Endothelial cell of umbilical vein (primary cell): ENCODE measurements around the gene ZSWIM5. TPM values are rescaled to one million over a fixed set of nuclear protein-coding genes. Genes with fewer than 3 reads are reported as not detected.

Experiments used
- BruUV-seq: library from RNA; stranded (reverse); fragments of 400-500 nt; replicated peaks from 2 replicates; lab custom pipeline; 2021; lab: Mats Ljungman, UMichigan
- CTCF ChIA-PET: fragments of 300-600, 350-600 bp; sonication (Branson Sonifier 250); formaldehyde crosslinking; loops from one replicate; lab custom pipeline; 2021; ENCODE audit warnings: antibody characterized with exemption, inconsistent platforms; lab: Charles Lee
- POLR2A ChIA-PET: fragments of 300-600, 350-600 bp; sonication (Branson Sonifier 250); formaldehyde crosslinking; loops from one replicate; lab custom pipeline; 2021; ENCODE audit warnings: antibody characterized with exemption, inconsistent platforms; lab: Charles Lee
- DNase-seq: peaks from one replicate; pipeline ENCODE4 v3.0.0-alpha.2; 2011; ENCODE audit warnings: low read depth, low spot score
- FAIRE-seq: peaks from 2 replicates; lab custom pipeline; 2011; peaks lifted over from hg19 to GRCh38; lab: Jason Lieb, UNC
- H2AFZ ChIP-seq: 2 replicates; pipeline ENCODE4 v1.6.0; 2012; ENCODE audit warnings: low read depth, low read length, control low read depth, inconsistent platforms
- H3K27ac ChIP-seq: 2 replicates; pipeline ENCODE4 v1.5.1; 2011; ENCODE audit warnings: low read depth, mild to moderate bottlenecking, control low read depth, low read length, moderate library complexity; ENCODE audit not compliant: insufficient read depth
- H3K27me3 ChIP-seq, 2 experiments: 2 replicates each; pipeline versions ENCODE4 v1.6.0 to v1.6.1; 2011; ENCODE audit warnings: low read length in 2 of 2, mixed read lengths in 1 of 2; ENCODE audit not compliant: control insufficient read depth in 2 of 2, insufficient read depth in 2 of 2
- H3K36me3 ChIP-seq, 2 experiments: 2 replicates in 1 of 2; 3 replicates in 1 of 2; pipeline ENCODE4 v1.5.1; 2011; ENCODE audit warnings: low read length in 2 of 2, mild to moderate bottlenecking in 1 of 2, moderate library complexity in 1 of 2; ENCODE audit not compliant: control insufficient read depth in 2 of 2, insufficient read depth in 2 of 2; ENCODE audit errors: extremely low read depth in 1 of 2
- H3K4me1 ChIP-seq: 3 replicates; pipeline ENCODE4 v1.5.1; 2011; ENCODE audit warnings: mild to moderate bottlenecking, low read length; ENCODE audit not compliant: control insufficient read depth, insufficient read depth; ENCODE audit errors: extremely low read depth
- H3K4me2 ChIP-seq: 2 replicates; pipeline ENCODE4 v1.6.1; 2011; ENCODE audit warnings: low read length, control low read depth, mixed read lengths; ENCODE audit not compliant: insufficient read depth
- H3K4me3 ChIP-seq, 3 experiments: fragments of 200-600 bp in 1 of 3; sonication (generic), shearing (Covaris generic) in 1 of 3; replicated peaks in 1 of 3; 2 replicates each; pipeline ENCODE4 v1.5.1; 2011 to 2016; ENCODE audit warnings: control low read depth in 3 of 3, low read length in 3 of 3, mild to moderate bottlenecking in 2 of 3, inconsistent platforms in 1 of 3, low read depth in 1 of 3, moderate library complexity in 1 of 3; ENCODE audit not compliant: insufficient read depth in 1 of 3
- H3K79me2 ChIP-seq: 2 replicates; pipeline ENCODE4 v1.6.0; 2012; ENCODE audit warnings: low read length, inconsistent platforms; ENCODE audit not compliant: control insufficient read depth, insufficient read depth
- H3K9ac ChIP-seq: replicated peaks from 2 replicates; pipeline ENCODE3; 2011; ENCODE audit warnings: low read length, control low read depth; ENCODE audit not compliant: insufficient read depth; ENCODE audit errors: extremely low read depth
- H3K9me1 ChIP-seq: replicated peaks from 3 replicates; pipeline ENCODE4 v1.6.0; 2011; ENCODE audit warnings: mild to moderate bottlenecking, low read length; ENCODE audit not compliant: control insufficient read depth, insufficient read depth; ENCODE audit errors: extremely low read depth
- H3K9me3 ChIP-seq: replicated peaks from 2 replicates; pipeline ENCODE4 v1.5.1; 2012; ENCODE audit warnings: low read length, inconsistent platforms; ENCODE audit not compliant: control insufficient read depth, insufficient read depth
- H4K20me1 ChIP-seq: replicated peaks from 2 replicates; pipeline ENCODE3; 2011; ENCODE audit warnings: mild to moderate bottlenecking, low read length; ENCODE audit not compliant: control insufficient read depth, insufficient read depth; ENCODE audit errors: extremely low read depth
- CTCF ChIP-seq, 2 donors: IDR thresholded peaks; 1 replicate in 1 of 2; 2 replicates in 1 of 2; pipeline ENCODE4 v1.5.1; 2011; ENCODE audit warnings: low read length in 2 of 2, mild to moderate bottlenecking in 2 of 2, moderate library complexity in 2 of 2, control low read depth in 1 of 2, inconsistent platforms in 1 of 2, low read depth in 1 of 2; ENCODE audit not compliant: insufficient read depth in 1 of 2; ENCODE audit errors: extremely low read depth in 1 of 2
- EZH2 ChIP-seq: IDR thresholded peaks from 2 replicates; pipeline ENCODE4 v1.6.1; 2012; ENCODE audit warnings: borderline replicate concordance, low read depth, mild to moderate bottlenecking, moderate library complexity, low read length, inconsistent platforms; ENCODE audit not compliant: severe bottlenecking
- FOS ChIP-seq: IDR thresholded peaks from 2 replicates; pipeline ENCODE4 v1.6.1; 2011; ENCODE audit warnings: mild to moderate bottlenecking, low read length, moderate library complexity, borderline replicate concordance; ENCODE audit not compliant: insufficient read depth
- GATA2 ChIP-seq: IDR thresholded peaks from 2 replicates; pipeline ENCODE4 v1.7.0; 2011; ENCODE audit warnings: low read depth, mild to moderate bottlenecking, moderate library complexity, mixed read lengths, low read length; ENCODE audit not compliant: insufficient read length, insufficient read depth
- JUN ChIP-seq: IDR thresholded peaks from 2 replicates; pipeline ENCODE4 v1.6.1; 2011; ENCODE audit warnings: borderline replicate concordance, low read depth; ENCODE audit not compliant: insufficient read length, insufficient read depth
- MYC ChIP-seq: IDR thresholded peaks from one replicate; pipeline ENCODE4 v1.6.1; 2011; ENCODE audit warnings: mild to moderate bottlenecking, low read depth, low read length
- POLR2A ChIP-seq: IDR thresholded peaks from 2 replicates; pipeline ENCODE4 v1.6.1; 2012; ENCODE audit warnings: low read depth, mild to moderate bottlenecking, control low read depth, low read length
- POLR2AphosphoS5 ChIP-seq: IDR thresholded peaks from 2 replicates; pipeline ENCODE4 v1.6.1; 2012; ENCODE audit warnings: low read depth, mild to moderate bottlenecking, control low read depth, low read length, moderate library complexity; ENCODE audit not compliant: insufficient read depth
- dilution Hi-C: fragments of 300-500 bp; cut with MboI; formaldehyde crosslinking; loops from one replicate; pipeline ENCODE4 v1.15.0; 2019; ENCODE audit warnings: low sequenced_read_pairs; ENCODE audit not compliant: extremely low pct_ligation_motif_present
- intact Hi-C: fragments of 100-400 bp; cut with micrococcal nuclease; formaldehyde crosslinking; loops from one replicate; pipeline ENCODE4 v1.10.0; 2022
- polyA plus RNA-seq, 4 experiments: library from polyadenylated mRNA; depleted of rRNA in 3 of 4; stranded (reverse) in 3 of 4; unstranded in 1 of 4; fragments of >200 nt; gene quantifications; 2 replicates each; pipeline versions ENCODE4 v1.2.1 to v1.2.3, GENCODE V29; 2011 to 2012; ENCODE audit warnings: missing spikeins in 1 of 4
- total RNA-seq: library from RNA; stranded (reverse); gene quantifications from 2 replicates; pipeline ENCODE4 v1.2.3, GENCODE V29; 2021
- TF ChIP-seq, protein P1 (sequence below): IDR thresholded peaks from 2 replicates; pipeline ENCODE4 v1.6.1; 2011; ENCODE audit not compliant: insufficient read depth, insufficient read length

The ZSWIM5 gene
- total and polyA plus RNA-seq, 2 donors (not counting 3 experiments of a cell fraction or from before 2014, with no cell fraction given) = 1.6 to 4.3 TPM

DNA sequence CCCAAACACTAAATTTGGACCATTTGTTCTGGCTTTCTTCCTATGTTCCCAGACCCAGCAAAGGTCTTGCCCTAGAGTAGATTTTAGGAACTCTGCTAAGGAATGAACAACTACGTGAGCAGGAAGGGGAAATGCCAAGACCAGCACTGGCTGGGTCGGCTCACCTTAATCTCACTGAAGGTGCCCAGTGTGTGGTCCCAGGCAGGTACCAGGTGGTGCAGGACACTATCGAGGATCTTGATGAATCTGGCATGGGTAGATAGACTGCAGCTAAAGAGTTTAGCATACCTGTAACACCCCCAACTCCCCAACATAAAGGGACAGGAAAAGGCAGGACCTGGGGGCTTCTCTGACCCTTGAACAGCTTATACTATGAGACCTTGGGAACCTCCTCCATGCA, 198.3 kb downstream of the ZSWIM5 start:
- no peak overlapping the region for H3K4me3 ChIP-seq
- ChIA-PET POLR2A (no interaction called here), CTCF (no interaction called here)
- intact Hi-C loops (no loop called here), dilution Hi-C loops (no loop called here)
- H3K4me2 ChIP-seq = no peak overlapping the region
- DNase-seq (no peak), FAIRE-seq (no peak)
- H3K9me3 ChIP-seq = no peaks in the 10 kb centered on the region
- no peaks in the 10 kb centered on the region for H3K9me1 ChIP-seq
- H3K27me3 ChIP-seq = no peaks in the 10 kb centered on the region
- peaks cover 19% of the 10 kb centered on the region for H3K4me1 ChIP-seq
- H3K36me3 ChIP-seq = peaks cover 17 to 60% of the 10 kb centered on the region in 2 experiments
- H3K79me2 ChIP-seq = peaks cover 20% of the 10 kb centered on the region
- no TSS peak for BruUV-seq
- no peak overlapping the region for H2AFZ ChIP-seq
- H4K20me1 ChIP-seq = no peaks in the 10 kb centered on the region
- H3K9ac ChIP-seq = no peak overlapping the region
- H3K27ac ChIP-seq = no peak overlapping the region
- TF ChIP-seq POLR2AphosphoS5 (no peak), CTCF (IDR thresholded peaks at IDR 0.05; ENCODE audit: extremely low read depth in 1 of 2, insufficient read depth in 1 of 2, low read depth in 1 of 2, low read length in 2 of 2) (no peak), EZH2 (no peak), POLR2A (no peak), MYC (no peak), FOS (no peak), GATA2 (no peak), JUN (no peak)
- TF ChIP-seq, protein P1, sequence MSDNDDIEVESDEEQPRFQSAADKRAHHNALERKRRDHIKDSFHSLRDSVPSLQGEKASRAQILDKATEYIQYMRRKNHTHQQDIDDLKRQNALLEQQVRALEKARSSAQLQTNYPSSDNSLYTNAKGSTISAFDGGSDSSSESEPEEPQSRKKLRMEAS = no peak
